Measurements from ENCODE around the gene TAPT1.

Gene TAPT1

DNA sequence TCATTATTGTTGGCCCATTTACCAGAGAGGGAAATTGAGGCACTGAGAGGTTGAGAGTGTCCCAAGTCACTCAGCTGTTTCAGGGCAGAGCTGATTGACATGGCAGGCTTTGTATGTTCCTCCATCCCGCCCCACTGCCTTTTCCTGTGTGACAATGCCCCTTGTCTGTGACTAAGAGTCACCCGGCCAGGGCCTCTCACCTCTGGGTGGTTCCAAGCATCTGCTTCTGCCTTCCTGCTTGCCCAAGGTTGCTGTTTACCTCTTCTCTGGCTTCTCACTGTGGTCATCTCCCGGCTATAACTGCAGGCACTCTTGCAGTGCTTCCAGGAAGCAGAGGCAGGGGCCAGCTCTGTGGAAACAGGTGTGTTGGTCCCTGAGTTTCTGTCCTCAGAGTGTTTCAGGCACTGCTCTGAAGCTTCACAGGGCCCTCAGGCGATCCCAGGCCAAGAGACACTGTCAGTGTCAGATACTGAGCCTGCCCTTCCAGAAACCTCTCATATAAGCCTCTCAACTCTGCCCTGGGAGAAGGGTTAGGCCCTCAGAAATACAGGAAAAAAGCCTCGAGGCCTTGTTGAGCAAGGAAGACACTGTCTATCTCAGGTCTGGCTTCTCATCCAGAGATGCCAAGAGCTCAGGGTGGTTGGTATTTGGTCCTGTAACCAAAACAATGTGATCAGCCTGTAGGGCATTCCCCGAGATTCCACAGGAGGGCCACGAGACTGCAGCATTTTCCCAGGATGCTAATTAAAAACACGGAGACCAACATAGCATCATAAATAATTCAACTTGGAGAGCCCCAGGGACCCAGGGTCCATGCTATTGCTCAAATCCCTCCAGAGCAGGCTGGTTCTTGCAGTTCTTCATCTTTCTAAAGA lies 100.5 kb downstream of the TAPT1 start:
- peak; percentile 9 for DNase-seq

GRCh38 chr4:16124232-16124631 lies 102.0 kb downstream of the TAPT1 start:
- no peak for DNase-seq

DNA sequence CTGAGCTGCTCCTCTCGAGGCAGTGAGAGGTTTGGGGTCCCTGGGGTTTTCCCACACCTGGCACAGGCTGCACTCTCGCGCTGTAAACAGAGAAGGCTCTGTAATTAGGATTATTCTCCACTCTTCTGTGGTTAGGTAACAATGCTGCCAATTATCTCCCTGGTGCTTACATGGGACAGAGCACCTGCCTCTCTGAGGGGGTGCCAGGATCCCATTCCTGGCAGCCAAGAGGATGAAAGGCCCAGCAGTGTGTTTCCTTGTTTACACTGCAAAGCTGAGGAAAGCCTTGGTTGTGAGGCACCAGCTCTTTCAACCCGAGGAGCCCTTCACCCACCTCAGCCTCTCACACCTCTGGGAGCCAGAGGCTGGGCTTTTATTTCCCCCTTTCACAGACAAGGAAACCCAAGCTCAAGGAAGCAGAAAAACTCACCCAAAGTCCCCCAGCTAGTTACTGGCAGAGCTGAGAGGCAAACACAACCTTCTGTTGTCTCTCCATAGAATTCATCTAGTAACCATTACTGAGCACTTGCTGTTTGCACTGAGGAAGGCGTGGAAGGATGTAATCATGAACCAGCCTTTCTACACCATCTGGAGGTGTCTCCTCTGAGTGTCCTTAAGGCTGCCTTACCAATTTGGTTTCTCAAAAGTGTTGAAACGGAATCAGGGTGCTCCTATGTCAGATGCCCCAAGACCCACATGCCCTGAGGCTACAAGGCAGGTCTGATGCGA lies 102.8 kb downstream of the TAPT1 start:
- no peak for DNase-seq

DNA sequence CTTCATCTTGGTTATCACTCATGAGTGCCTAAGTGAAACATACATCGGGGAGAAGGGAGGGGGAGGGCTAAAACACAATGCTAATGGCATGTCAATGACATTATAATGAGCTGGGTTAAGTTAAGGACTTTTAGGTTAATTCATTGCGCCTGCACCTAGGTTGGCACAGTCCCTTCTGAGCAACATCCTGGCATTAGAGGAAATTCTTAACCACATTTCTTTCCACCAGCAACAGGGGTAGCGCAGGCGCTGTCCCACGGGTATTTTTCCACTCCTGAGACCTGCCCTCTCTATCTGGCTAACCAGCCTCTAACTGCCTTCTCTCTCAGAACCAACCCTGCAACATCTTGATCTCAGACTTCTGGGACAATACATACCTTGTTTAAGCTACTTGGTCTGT lies 103.5 kb downstream of the TAPT1 start:
- DNase-seq: peak; percentile 54

DNA sequence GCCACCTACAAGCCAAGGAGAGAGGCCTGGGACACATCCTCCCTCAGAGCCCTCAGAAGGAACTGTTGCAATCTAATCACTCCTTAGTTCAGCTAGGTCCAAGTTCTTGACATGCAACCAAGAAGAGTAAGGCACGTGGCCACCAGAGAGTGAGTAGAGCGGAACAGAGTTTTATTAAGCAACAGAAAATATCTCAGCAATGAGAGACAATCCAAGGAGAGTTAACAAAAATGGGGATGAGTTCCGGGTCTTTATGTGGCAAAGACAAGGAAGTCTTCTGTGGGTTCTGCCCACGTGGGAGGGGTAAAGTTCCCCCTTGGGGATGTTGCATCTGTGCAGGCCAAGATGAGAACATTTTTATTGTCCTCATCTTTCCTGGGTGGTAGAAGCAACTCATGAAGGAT lies 104.0 kb downstream of the TAPT1 start:
- no peak for DNase-seq

DNA sequence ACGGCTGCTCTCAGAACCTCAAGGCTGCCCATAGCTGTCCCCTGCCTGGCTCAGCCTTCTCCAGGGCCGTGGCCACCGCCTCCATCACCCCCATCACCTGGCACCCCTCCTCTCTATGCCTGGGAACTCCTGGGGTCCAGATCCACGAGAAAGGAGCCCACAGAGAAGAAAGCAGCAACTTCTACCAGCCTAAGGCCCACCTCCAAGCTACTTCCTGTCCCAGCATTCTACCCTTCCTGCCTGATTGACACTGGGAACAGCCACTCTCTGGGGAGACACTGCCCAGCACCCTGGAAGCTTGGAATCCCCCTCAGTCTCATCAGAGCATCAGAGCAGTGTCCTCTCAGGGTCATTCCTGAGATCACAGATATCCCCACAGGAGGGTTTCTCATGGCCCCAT lies 105.6 kb downstream of the TAPT1 start:
- DNase-seq: no peak

GRCh38 chr4:16119981-16120380 lies 106.3 kb downstream of the TAPT1 start:
- no peak for DNase-seq

- DNase-seq: no peak
These were observed 108.2 kb downstream of the TAPT1 start for GRCh38 chr4:16118090-16118489.

GRCh38 chr4:16117164-16117563 lies 109.1 kb downstream of the TAPT1 start:
- DNase-seq: no peak

GRCh38 chr4:16116493-16116990 lies 109.7 kb downstream of the TAPT1 start:
- no peak for DNase-seq

DNA sequence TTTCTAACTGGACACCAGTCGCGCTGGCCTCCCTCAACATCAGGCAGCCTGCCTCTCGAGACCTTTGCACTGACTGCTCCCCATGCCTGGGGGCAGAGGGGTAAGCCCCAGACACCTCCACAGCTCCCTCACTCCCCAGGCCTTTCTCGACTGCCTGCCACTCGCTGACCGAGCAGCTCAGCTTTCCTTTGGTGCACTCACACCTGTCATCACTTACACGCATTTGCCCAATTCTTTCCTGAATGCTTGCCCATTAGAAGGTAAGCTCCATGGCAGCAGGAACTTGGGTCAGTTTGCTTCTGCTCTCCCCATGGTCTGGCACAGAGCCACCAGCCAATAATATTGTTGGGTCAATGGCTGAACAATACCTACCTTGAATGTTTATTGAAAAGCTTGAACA lies 110.3 kb downstream of the TAPT1 start:
- DNase-seq: no peak

- DNase-seq: no peak
These were observed 111.7 kb downstream of the TAPT1 start for GRCh38 chr4:16114546-16114945.

GRCh38 chr4:16113741-16114140 lies 112.5 kb downstream of the TAPT1 start:
- no peak for DNase-seq

GRCh38 chr4:16111533-16111932 lies 114.7 kb downstream of the TAPT1 start:
- DNase-seq: no peak

GRCh38 chr4:16110661-16111290 lies 115.5 kb downstream of the TAPT1 start:
- DNase-seq: no peak

All from activated CD4-positive, alpha-beta T cell treated with anti-CD3 and anti-CD28 coated beads for 48 hours (primary cell).